Measurements from ENCODE around the gene RPS19BP1. TPM values are rescaled to one million over a fixed set of nuclear protein-coding genes. Genes with fewer than 3 reads are reported as not detected.

RPS19BP1 gene
- total RNA-seq, 1 donor from 2014 or later: 72.6 TPM

- peak; percentile 46 for TF ChIP-seq CTCF (conservative IDR thresholded peaks at IDR 0.05)
- Mint-ChIP-seq H3K4me3 (peak overlapping the region; percentile 98), H3K4me1 (peaks cover 63% of the 10 kb centered on the region), H3K27ac (ENCODE audit: unreplicated experiment) (no peak overlapping the region), H3K36me3 (ENCODE audit: low read depth) (peaks cover 6% of the 10 kb centered on the region), H3K9me3 (no peaks in the 10 kb centered on the region), H3K27me3 (ENCODE audit: low read depth) (peaks cover 17% of the 10 kb centered on the region)
- DNase-seq (ENCODE audit: low read depth, low spot score): peak; percentile 17
Observed at GRCh38 chr22:39530692-39531331, 1.7 kb downstream of the RPS19BP1 start.

GRCh38 chr22:39530116-39530515, 2.4 kb downstream of the RPS19BP1 start:
- Mint-ChIP-seq H3K4me1 (peaks cover 70% of the 10 kb centered on the region), H3K9me3 (no peaks in the 10 kb centered on the region), H3K4me3 (peak overlapping the region; percentile 98), H3K27me3 (ENCODE audit: low read depth) (peaks cover 23% of the 10 kb centered on the region), H3K27ac (ENCODE audit: unreplicated experiment) (no peak overlapping the region), H3K36me3 (ENCODE audit: low read depth) (peaks cover 12% of the 10 kb centered on the region)
- TF ChIP-seq CTCF (conservative IDR thresholded peaks at IDR 0.05): no peak
- DNase-seq (ENCODE audit: low read depth, low spot score): no peak

- no peak for DNase-seq (ENCODE audit: low read depth, low spot score)
- H3K9me3 Mint-ChIP-seq: no peaks in the 10 kb centered on the region
- H3K27me3 Mint-ChIP-seq (ENCODE audit: low read depth): peaks cover 29% of the 10 kb centered on the region
- H3K4me1 Mint-ChIP-seq: peaks cover 75% of the 10 kb centered on the region
- H3K4me3 Mint-ChIP-seq: peak overlapping the region; percentile 98
- H3K27ac Mint-ChIP-seq (ENCODE audit: unreplicated experiment): no peak overlapping the region
- TF ChIP-seq CTCF (conservative IDR thresholded peaks at IDR 0.05): no peak
- H3K36me3 Mint-ChIP-seq (ENCODE audit: low read depth): peaks cover 18% of the 10 kb centered on the region
Observed at GRCh38 chr22:39529487-39529851, 3.1 kb downstream of the RPS19BP1 start.

GRCh38 chr22:39528681-39529486, 3.7 kb downstream of the RPS19BP1 start:
- Mint-ChIP-seq H3K27ac (ENCODE audit: unreplicated experiment) (peak overlapping the region; percentile 19), H3K9me3 (no peaks in the 10 kb centered on the region), H3K4me1 (peaks cover 75% of the 10 kb centered on the region), H3K27me3 (ENCODE audit: low read depth) (peaks cover 29% of the 10 kb centered on the region), H3K36me3 (ENCODE audit: low read depth) (peaks cover 20% of the 10 kb centered on the region), H3K4me3 (peak overlapping the region; percentile 98)
- peak; percentile 89 for DNase-seq (ENCODE audit: low read depth, low spot score)
- peak; percentile 95 for TF ChIP-seq CTCF (conservative IDR thresholded peaks at IDR 0.05)

- H3K36me3 Mint-ChIP-seq (ENCODE audit: low read depth): peaks cover 23% of the 10 kb centered on the region
- H3K27me3 Mint-ChIP-seq (ENCODE audit: low read depth): peaks cover 32% of the 10 kb centered on the region
- TF ChIP-seq CTCF (conservative IDR thresholded peaks at IDR 0.05): no peak
- peak overlapping the region; percentile 98 for H3K4me3 Mint-ChIP-seq
- peak; percentile 8 for DNase-seq (ENCODE audit: low read depth, low spot score)
- H3K9me3 Mint-ChIP-seq: no peaks in the 10 kb centered on the region
- H3K27ac Mint-ChIP-seq (ENCODE audit: unreplicated experiment): peak overlapping the region; percentile 71
- peaks cover 77% of the 10 kb centered on the region for H3K4me1 Mint-ChIP-seq
Observed at GRCh38 chr22:39528080-39528661, 4.4 kb downstream of the RPS19BP1 start.

All from neural crest cell (in vitro differentiated cells).